GM19099 (cell line): ENCODE measurements around the gene BPIFB4.

Source experiments
- POLR2A ChIP-seq: IDR thresholded peaks from 3 replicates; pipeline ENCODE4 v1.6.1; 2011; ENCODE audit warnings: low read depth; ENCODE audit not compliant: insufficient read length; ENCODE audit errors: extremely low read depth

The BPIFB4 gene

DNA sequence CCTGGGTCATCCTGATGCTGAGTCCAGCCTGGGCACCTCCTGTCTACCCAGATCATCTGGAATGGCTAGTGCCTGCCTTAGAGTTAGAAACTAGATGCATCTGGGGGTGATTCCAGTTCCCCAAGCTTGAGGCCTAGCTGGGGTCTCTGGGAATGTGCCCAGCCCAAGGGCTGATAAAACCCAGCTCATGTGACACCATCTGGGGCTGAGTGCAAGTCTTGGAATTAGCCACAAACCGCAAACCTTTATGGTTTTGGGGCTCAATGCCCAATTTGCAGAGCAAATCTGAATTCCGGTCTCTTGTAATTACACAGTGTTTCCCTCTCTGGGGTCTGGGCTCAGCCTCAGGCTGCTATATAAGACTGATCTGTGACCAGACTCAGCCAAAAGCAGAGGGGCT lies at the start of gene BPIFB4:
Gene BPIFB4 (plus strand): TSS at position 385 of the 400 bp plus-strand sequence. CDS start 1,884 bp downstream, outside the sequence.
- TF ChIP-seq POLR2A = no peak

GRCh38 chr20:33030076-33030475 lies 49.4 kb upstream of the BPIFB4 start:
- TF ChIP-seq POLR2A = no peak

DNA sequence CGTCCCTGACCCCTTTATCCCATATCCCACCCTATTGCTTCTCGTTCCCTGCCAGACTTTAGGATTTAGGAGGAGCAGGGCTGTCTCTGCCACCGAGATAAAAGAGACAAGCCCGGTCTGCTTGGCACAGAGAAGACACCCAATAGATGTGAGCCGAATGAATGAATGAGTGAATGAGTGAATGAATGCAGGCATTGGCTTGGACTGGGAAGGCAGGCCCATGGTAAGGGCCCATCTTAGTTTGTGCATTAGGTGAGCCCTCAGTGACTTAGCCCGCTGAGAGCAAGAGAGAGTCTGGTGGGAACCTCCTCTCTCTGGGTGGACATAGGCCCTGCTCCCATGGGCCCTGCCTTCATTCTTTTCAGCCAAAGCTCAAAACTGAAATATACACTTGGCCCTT lies 48.9 kb upstream of the BPIFB4 start:
- TF ChIP-seq POLR2A = no peak

DNA sequence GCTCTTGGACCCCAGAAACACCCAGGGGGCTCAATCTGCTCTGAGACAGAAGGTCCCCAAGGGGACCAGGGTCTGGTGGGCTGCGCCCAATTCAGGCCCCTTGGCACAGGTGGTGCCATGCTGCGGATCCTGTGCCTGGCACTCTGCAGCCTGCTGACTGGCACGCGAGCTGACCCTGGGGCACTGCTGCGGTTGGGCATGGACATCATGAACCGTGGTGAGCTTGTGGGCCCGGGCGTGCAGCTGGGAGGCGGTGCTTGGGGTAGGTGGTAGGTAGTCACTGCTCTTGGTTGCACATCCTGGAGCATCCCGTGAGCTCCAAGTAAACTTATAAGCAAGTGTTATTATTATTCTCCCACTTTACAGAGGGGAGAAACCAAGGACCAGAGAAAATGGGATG lies 47.9 kb upstream of the BPIFB4 start, which contains the start of gene BPIFB6:
Gene BPIFB6 (plus strand): TSS at position 118 of the 400 bp plus-strand sequence. CDS start 0 bp downstream, at position 118.
- no peak for TF ChIP-seq POLR2A

DNA sequence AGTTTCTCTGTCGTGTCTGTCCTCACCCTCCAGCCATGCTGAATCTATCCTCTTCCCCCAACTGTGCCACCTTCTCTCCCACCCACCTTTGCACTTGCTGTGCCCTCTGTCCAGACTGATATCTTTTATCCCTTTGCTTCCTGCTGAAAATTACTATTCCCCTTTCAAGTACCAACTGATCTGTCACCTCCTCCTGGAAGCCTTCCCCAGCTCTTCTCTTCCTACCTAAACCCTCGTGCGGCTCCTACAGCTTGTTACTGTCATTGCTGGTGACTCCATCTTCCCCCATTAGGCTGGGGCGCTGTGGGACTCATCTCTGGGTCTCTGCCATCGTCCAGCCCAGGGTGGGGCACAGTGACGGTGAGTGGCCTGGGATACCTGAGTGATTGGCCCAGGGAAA lies 46.9 kb upstream of the BPIFB4 start:
- TF ChIP-seq POLR2A = no peak

GRCh38 chr20:33033381-33033780 lies 46.1 kb upstream of the BPIFB4 start:
- no peak for TF ChIP-seq POLR2A

DNA sequence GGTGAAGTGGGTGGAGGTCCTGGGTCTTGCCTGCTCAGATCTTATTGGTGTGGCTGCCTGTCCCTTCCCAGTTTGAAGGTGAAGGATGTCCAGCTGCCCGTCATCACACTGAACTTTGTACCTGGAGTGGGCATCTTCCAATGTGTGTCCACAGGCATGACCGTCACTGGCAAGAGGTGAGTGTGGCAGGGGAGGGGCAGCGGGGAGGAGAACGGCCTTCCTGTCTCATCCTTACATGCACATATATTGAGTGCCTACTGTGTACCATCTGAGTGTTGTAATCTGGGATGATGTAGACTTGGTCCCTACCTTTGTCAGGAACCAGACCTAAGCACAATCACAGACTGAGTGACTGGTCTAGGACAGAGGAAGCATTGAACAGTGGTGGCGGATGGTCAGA lies 45.3 kb upstream of the BPIFB4 start:
- no peak for TF ChIP-seq POLR2A

DNA sequence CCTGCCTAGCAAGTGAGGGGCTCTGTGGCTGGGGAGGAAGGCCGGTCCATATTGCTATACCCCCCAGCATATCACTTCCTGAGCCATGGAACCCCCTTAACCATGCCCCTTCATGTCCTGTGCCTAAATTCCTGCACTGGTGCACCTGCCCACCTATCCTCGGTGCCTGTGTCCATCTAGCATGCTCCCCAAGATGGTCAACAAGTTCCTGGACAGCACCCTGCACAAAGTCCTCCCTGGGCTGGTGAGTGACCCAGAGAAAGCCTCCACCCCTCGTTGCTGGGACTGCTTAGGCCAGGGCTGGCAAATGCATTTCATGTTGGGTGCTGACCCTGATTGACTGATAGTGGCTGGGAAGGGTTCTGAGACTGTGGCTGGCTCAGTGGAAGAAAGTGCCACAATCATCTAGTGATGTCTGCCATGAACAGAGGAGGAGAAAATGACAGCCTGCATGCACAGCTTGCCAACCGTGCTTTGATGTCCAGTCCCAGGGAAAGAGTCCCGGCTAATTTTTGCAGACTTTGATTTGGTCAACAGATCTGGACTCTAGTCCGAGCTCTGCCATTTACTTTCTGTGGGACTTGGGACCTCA lies 44.4 kb upstream of the BPIFB4 start:
- TF ChIP-seq POLR2A = no peak

- no peak for TF ChIP-seq POLR2A
Observed at GRCh38 chr20:33037456-33037855, 42.0 kb upstream of the BPIFB4 start.

DNA sequence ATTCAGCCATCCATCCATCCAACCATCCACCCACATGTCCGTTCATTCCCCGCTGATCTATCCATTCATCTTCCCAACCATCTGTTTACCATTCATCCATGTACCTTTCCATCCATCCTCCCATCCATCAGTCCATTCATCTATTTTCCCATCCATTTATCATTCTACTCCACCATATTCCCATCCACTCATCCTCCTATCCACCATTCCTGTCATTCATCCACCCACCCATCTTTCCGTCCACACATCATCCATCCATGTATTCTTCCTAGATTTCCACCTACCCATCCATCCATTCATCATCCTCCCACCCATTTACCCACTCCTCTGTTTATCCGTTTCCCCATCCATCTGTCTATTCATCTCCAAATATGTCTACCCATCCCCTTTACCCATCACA lies 41.2 kb upstream of the BPIFB4 start:
- no peak for TF ChIP-seq POLR2A

DNA sequence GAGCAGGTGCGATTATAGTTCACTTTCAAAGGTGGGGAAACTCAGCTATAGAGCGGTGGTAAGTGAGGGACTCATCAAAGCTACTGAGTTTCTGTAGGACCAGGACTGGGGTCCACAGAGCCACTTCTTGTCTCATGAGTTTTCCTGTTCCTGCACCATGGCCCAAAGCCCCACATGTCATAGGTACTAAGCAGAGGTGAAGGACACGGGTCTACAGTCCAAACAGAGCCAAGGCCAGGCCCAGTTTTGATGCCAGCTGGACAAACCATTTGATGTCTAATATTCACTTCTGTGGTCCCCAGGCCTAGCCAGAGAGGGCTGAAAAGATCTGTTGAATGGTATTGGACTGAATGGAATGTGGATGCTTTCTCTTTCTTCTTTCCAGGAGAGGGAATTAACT lies 37.0 kb upstream of the BPIFB4 start:
- no peak for TF ChIP-seq POLR2A

DNA sequence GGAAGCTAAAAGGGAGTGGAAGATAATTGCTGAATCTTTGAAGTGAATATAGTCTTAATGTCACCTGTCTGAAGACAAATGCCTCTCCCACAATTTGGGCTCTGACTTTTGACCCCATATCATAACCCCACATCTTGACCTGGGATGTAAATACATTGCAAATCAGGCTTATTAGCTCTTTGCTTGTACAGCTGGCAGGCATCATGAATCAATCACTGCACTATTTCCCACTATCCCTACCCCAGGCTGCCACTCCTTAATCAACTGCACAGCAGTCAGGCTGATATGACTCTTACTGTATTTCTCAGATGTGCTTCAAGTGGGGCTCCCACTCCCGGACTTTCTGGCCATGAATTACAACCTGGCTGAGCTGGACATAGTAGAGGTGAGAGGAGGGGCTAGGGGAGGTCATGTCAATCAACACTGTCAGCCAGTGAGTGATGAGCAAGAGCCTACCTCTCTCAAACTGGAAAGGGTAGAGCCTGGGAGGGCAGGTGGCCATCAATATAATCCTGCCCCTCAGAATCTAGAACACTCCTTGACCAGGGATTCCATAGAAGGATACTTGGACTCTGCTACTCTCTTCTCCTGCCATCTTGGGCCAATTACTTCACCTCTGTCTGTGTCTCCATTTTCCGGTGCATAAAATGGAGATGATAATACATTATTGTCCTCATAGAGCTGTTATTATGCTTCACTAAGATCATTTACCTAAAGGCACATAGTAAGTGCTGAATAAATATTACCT lies 36.3 kb upstream of the BPIFB4 start:
- TF ChIP-seq POLR2A = no peak

- no peak for TF ChIP-seq POLR2A
Observed at GRCh38 chr20:33043731-33044181, 35.7 kb upstream of the BPIFB4 start.

DNA sequence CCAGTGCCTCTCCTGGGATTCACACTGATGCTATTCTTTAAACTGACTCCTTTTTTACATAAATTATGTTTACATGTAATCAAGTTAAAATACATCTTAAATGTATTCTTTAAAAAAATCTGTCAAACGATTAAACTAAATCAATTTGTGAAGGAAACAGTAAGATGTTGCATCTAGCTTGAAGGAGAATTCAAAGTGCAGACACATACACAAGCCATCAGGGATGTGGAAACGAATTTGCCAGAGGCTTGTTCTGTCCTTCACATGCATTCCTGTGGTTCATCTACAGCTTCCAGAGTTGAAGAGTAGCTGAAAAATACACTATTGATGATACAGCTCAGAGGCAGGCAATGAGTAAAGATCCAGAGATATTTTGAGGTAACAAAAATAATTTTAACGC lies 33.0 kb upstream of the BPIFB4 start:
- no peak for TF ChIP-seq POLR2A

GRCh38 chr20:33051333-33051732 lies 28.1 kb upstream of the BPIFB4 start:
- TF ChIP-seq POLR2A = no peak
